IMR-90 (cell line): ENCODE results near the gene RPS27A.

Source experiments
- BHLHE40 ChIP-seq: fragments of 150-350 bp; IDR thresholded peaks from 2 replicates; pipeline ENCODE4 v1.6.1; 2016; ENCODE audit warnings: mild to moderate bottlenecking, low read depth, low read length
- CEBPB ChIP-seq: IDR thresholded peaks from 2 replicates; pipeline ENCODE4 v1.6.1; 2012; ENCODE audit warnings: low read depth, low read length, improper control_type of control experiment
- CHD1 ChIP-seq: IDR thresholded peaks from 2 replicates; pipeline ENCODE4 v1.6.1; 2012; ENCODE audit warnings: low read depth, low read length, improper control_type of control experiment
- CTCF ChIP-seq: conservative IDR thresholded peaks from 2 replicates; pipeline ENCODE4 v1.5.1; 2012; ENCODE audit warnings: mild to moderate bottlenecking, low read depth, low read length, improper control_type of control experiment
- ELK1 ChIP-seq: fragments of 150-350 bp; IDR thresholded peaks from 2 replicates; pipeline ENCODE4 v1.6.1; 2016; ENCODE audit warnings: low read depth, mild to moderate bottlenecking, low read length, moderate library complexity, borderline replicate concordance
- FOS ChIP-seq: fragments of 150-350 bp; IDR thresholded peaks from 2 replicates; pipeline ENCODE4 v1.6.1; 2016; ENCODE audit warnings: low read depth, low read length
- MAFK ChIP-seq: IDR thresholded peaks from 2 replicates; pipeline ENCODE4 v1.6.1; 2012; ENCODE audit warnings: low read depth, low read length, improper control_type of control experiment
- NFE2L2 ChIP-seq: fragments of 150-350 bp; IDR thresholded peaks from 2 replicates; pipeline ENCODE4 v1.6.1; 2016; ENCODE audit warnings: low read depth, mild to moderate bottlenecking, low read length
- POLR2A ChIP-seq: IDR thresholded peaks from 2 replicates; pipeline ENCODE4 v1.6.1; 2012; ENCODE audit warnings: mild to moderate bottlenecking, low read depth, low read length
- RAD21 ChIP-seq: IDR thresholded peaks from 2 replicates; pipeline ENCODE4 v1.6.1; 2012; ENCODE audit warnings: low read length, improper control_type of control experiment
- RCOR1 ChIP-seq: IDR thresholded peaks from 2 replicates; pipeline ENCODE4 v1.6.1; 2012; ENCODE audit warnings: mild to moderate bottlenecking, low read length, improper control_type of control experiment; ENCODE audit not compliant: insufficient replicate concordance
- RFX5 ChIP-seq: IDR thresholded peaks from 2 replicates; pipeline ENCODE4 v1.8.0; 2012; ENCODE audit warnings: low read depth, mild to moderate bottlenecking, low read length, moderate library complexity
- SMC3 ChIP-seq: fragments of 150-350 bp; IDR thresholded peaks from 2 replicates; pipeline ENCODE4 v1.6.1; 2016; ENCODE audit warnings: low read depth, mild to moderate bottlenecking, antibody characterized with exemption, low read length, moderate library complexity
- USF2 ChIP-seq: fragments of 150-350 bp; IDR thresholded peaks from 2 replicates; pipeline ENCODE4 v1.6.1; 2017; ENCODE audit warnings: mild to moderate bottlenecking, antibody characterized with exemption, low read length, low read depth

- TF ChIP-seq ELK1 (no peak), CTCF (no peak), RAD21 (no peak), BHLHE40 (no peak), NFE2L2 (no peak), MAFK (no peak), RCOR1 (no peak), USF2 (no peak), POLR2A (no peak), CHD1 (no peak), SMC3 (no peak), FOS (no peak), RFX5 (no peak), CEBPB (no peak)
These were observed 4.3 kb upstream of the RPS27A start for GRCh38 chr2:55228226-55228563.
